T-cell (primary cell): ENCODE data around the gene MCF2L. TPM values are rescaled to one million over a fixed set of nuclear protein-coding genes. Genes with fewer than 3 reads are reported as not detected.

ENCODE experiments used
- ATAC-seq, 4 experiments: fragments of 200-7000 bp in 3 of 4; fragments of 150-1000 bp in 1 of 4; cut with Tn5 transposase; replicated peaks in 1 of 4; 1 replicate in 3 of 4; 2 replicates in 1 of 4; pipeline ENCODE4 v1.10.0; 2021; ENCODE audit warnings: moderate library complexity in 3 of 4, mild to moderate bottlenecking in 2 of 4, moderate number of reproducible peaks in 1 of 4
- CTCF ChIA-PET, 2 donors: fragments of 300-600 bp; sonication (Branson Sonifier 250); formaldehyde crosslinking; loops; one replicate each; lab custom pipeline; 2022; ENCODE audit warnings: antibody characterized with exemption in 2 of 2; lab: Charles Lee
- POLR2A ChIA-PET, 2 donors: fragments of 300-600 bp; sonication (Branson Sonifier 250); formaldehyde crosslinking; loops; one replicate each; lab custom pipeline; 2022; ENCODE audit warnings: antibody characterized with exemption in 2 of 2; lab: Charles Lee
- DNase-seq, 35 experiments: peaks; one replicate each; pipeline versions ENCODE4 v3.0.0 to v3.0.0-alpha.2; 2013 to 2023
- H3K27ac ChIP-seq: one replicate; pipeline ENCODE4 v1.5.1; 2013; ENCODE audit warnings: low read length
- H3K27me3 ChIP-seq, 2 experiments: replicated peaks in 1 of 2; 1 replicate in 1 of 2; 2 replicates in 1 of 2; pipeline versions ENCODE4 v1.6.1 to v1.7.0; 2013; ENCODE audit warnings: low read length in 1 of 2, mixed read lengths in 1 of 2; ENCODE audit not compliant: control insufficient read depth in 2 of 2, insufficient read depth in 2 of 2; ENCODE audit errors: extremely low read depth in 1 of 2
- H3K36me3 ChIP-seq, 2 donors: 1 replicate in 1 of 2; 2 replicates in 1 of 2; pipeline versions ENCODE4 v1.6.1 to v1.7.0; 2013; ENCODE audit warnings: low read length in 1 of 2; ENCODE audit not compliant: control insufficient read depth in 2 of 2, insufficient read depth in 1 of 2; ENCODE audit errors: extremely low read depth in 1 of 2
- H3K4me1 ChIP-seq, 2 experiments: 1 replicate in 1 of 2; 2 replicates in 1 of 2; pipeline versions ENCODE4 v1.6.1 to v1.7.0; 2013; ENCODE audit warnings: low read length in 2 of 2, mixed read lengths in 1 of 2; ENCODE audit not compliant: insufficient read depth in 2 of 2, control insufficient read depth in 1 of 2; ENCODE audit errors: extremely low read depth in 1 of 2
- H3K4me3 ChIP-seq, 2 donors: 1 replicate in 1 of 2; 2 replicates in 1 of 2; pipeline versions ENCODE4 v1.5.1 to v1.7.0; 2013; ENCODE audit warnings: mild to moderate bottlenecking in 2 of 2, low read length in 1 of 2, moderate library complexity in 1 of 2; ENCODE audit not compliant: control insufficient read depth in 1 of 2; ENCODE audit errors: extremely low read depth in 1 of 2
- H3K9me3 ChIP-seq: 2 replicates; pipeline ENCODE4 v1.7.0; 2013
- H3K27ac Mint-ChIP-seq, 2 donors: one replicate each; pipeline ENCODE4 v1.8.0; 2020 to 2021; ENCODE audit warnings: mild to moderate bottlenecking in 2 of 2, mixed read lengths in 2 of 2
- H3K27me3 Mint-ChIP-seq, 2 donors: one replicate each; pipeline ENCODE4 v1.8.0; 2021 to 2022; ENCODE audit warnings: mixed read lengths in 2 of 2
- H3K36me3 Mint-ChIP-seq: one replicate; pipeline ENCODE4 v1.8.0; 2021; ENCODE audit warnings: mixed read lengths
- H3K4me1 Mint-ChIP-seq, 3 donors: one replicate each; pipeline ENCODE4 v1.8.0; 2020 to 2022; ENCODE audit warnings: mixed read lengths in 3 of 3, mild to moderate bottlenecking in 1 of 3
- H3K4me3 Mint-ChIP-seq, 3 donors: one replicate each; pipeline ENCODE4 v1.8.0; 2020 to 2022; ENCODE audit warnings: mild to moderate bottlenecking in 3 of 3, mixed read lengths in 3 of 3, moderate library complexity in 3 of 3
- H3K9me3 Mint-ChIP-seq, 3 donors: one replicate each; pipeline ENCODE4 v1.8.0; 2020 to 2022; ENCODE audit warnings: mixed read lengths in 3 of 3
- WGBS: methylation state at CpG from one replicate; pipeline ENCODE4 v1.1.5; 2013; ENCODE audit warnings: missing lambda C conversion rate; ENCODE audit not compliant: insufficient coverage; 5-methylcytosine and 5-hydroxymethylcytosine counted together
- total RNA-seq, 35 experiments: library from RNA in 6 of 35; stranded (reverse) in 6 of 35; fragments of 120-200 nt in 1 of 35; gene quantifications; one replicate each; pipeline versions ENCODE4 v1.2.1 to v1.2.4 and lab custom pipeline; 2013 to 2026

The MCF2L gene
- total RNA-seq, 5 donors from 2014 or later (not counting 1 experiment from before 2014, with no cell fraction given): 18.2 to 30.0 (median 24.7) TPM

DNA sequence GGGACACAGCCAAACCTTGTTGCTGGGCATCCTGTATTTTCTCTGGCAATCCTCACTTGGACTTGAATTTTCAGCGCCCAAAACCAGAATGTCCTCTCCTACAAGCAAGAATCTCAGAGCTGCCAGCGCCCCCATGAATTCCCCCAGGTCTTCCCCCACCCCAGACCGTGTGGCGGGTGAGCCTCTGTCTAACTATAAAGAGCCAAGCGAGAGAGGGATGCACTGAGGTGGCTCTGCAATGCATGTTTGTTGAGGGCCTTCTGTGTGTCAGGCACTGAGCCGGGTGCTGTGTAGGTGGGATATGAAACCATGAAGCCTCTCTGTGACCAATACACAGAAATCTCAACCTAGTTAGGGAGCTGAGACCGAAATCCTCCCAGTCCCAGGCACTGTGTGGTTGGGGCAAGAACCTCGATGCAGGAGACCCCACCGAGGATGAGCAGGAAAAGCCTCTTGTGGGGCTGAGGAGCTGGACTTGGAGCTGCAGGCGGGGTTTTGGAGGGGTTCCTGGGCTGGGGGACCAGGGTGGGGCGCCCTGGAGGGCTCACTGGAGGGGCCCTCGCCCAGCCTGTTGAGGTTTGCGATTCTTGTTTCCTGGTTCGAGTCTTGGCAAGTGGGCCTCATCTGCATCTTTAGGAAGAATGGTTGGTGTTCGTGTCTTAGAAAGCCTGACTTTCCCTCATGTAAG is 177.0 kb downstream of the MCF2L start:
- Histone ChIP-seq H3K4me3 (no peak overlapping the region), H3K9me3 (no peaks in the 10 kb centered on the region), H3K4me1 (no peaks in the 10 kb centered on the region), H3K36me3 (no peaks in the 10 kb centered on the region), H3K27ac (no peak overlapping the region), H3K27me3 (peaks cover 0 to 34% of the 10 kb centered on the region in 2 experiments)
- POLR2A ChIA-PET: no interaction called here
- WGBS: 81% methylated on average over 9 of the region's 15 CpGs
- DNase-seq: no peak
- H3K27me3 Mint-ChIP-seq: peaks cover 0 to 8% of the 10 kb centered on the region in 2 donors
- CTCF ChIA-PET: no interaction called here
- H3K4me3 Mint-ChIP-seq: no peak overlapping the region
- peaks cover 0 to under 1% (median 0%) of the 10 kb centered on the region in 3 donors for H3K4me1 Mint-ChIP-seq
- H3K36me3 Mint-ChIP-seq: no peaks in the 10 kb centered on the region
- no peak overlapping the region for H3K27ac Mint-ChIP-seq
- no peaks in the 10 kb centered on the region for H3K9me3 Mint-ChIP-seq
- no peak for ATAC-seq

DNA sequence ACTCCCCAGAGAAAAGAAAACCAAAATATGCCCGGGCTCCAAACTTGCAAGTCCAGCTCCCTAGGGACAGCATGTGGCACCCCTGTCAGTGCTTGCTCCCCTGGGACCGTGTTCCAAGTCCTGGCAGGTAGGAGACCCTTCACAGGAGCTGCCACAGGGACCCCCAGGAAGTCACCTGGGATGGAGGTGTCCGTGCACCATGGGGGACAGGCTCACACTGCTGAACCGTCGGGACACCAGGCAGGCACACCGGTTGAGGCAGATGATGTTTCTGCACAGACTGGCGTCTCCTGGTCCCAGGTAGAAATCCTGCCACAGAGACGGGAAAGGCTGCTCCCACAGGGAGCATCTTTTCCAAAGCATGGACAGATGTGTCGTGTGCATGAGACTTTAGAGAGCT is 177.7 kb downstream of the MCF2L start:
- ChIA-PET POLR2A (no interaction called here), CTCF (no interaction called here)
- no peak for ATAC-seq
- Mint-ChIP-seq H3K27me3 (peaks cover 0 to 8% of the 10 kb centered on the region in 2 donors), H3K4me3 (no peak overlapping the region), H3K27ac (no peak overlapping the region), H3K4me1 (peaks cover 0 to 3% (median under 1%) of the 10 kb centered on the region in 3 donors), H3K36me3 (no peaks in the 10 kb centered on the region), H3K9me3 (no peaks in the 10 kb centered on the region)
- no peaks in the 10 kb centered on the region for H3K9me3 ChIP-seq
- peaks cover 0 to 2% of the 10 kb centered on the region in 2 experiments for H3K4me1 ChIP-seq
- 75% methylated on average over 7 of the region's 9 CpGs for WGBS
- no peak overlapping the region for H3K27ac ChIP-seq
- no peak for DNase-seq
- peaks cover 0 to 40% of the 10 kb centered on the region in 2 experiments for H3K27me3 ChIP-seq
- H3K36me3 ChIP-seq: no peaks in the 10 kb centered on the region
- H3K4me3 ChIP-seq: no peak overlapping the region

DNA sequence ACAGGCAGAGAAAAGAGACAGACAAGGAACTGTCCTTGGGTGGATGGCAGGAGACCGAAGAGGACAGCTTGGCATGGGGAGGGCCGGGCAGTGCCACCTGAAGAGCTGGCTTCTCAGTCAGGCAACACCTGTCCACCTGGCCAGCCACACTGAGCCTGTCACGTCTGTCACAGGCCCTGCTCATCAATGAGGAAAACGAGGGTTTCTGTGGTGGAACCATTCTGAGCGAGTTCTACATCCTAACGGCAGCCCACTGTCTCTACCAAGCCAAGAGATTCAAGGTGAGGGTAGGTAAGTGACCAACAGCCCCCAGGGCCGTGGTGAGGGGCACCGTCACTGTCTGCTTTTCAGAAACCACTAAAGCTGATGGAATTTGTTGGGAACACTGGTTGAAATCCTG is 178.2 kb downstream of the MCF2L start:
- no peak for DNase-seq
- 63% methylated on average over 6 of the region's 8 CpGs for WGBS
- Mint-ChIP-seq H3K36me3 (no peaks in the 10 kb centered on the region), H3K9me3 (no peaks in the 10 kb centered on the region), H3K27me3 (peaks cover 0 to 8% of the 10 kb centered on the region in 2 donors), H3K4me1 (peaks cover 3 to 5% (median 5%) of the 10 kb centered on the region in 3 donors), H3K4me3 (no peak overlapping the region), H3K27ac (no peak overlapping the region)
- H3K9me3 ChIP-seq: no peaks in the 10 kb centered on the region
- ChIA-PET CTCF (no interaction called here), POLR2A (no interaction called here)
- no peaks in the 10 kb centered on the region for H3K36me3 ChIP-seq
- H3K4me3 ChIP-seq: no peak overlapping the region
- H3K27ac ChIP-seq: no peak overlapping the region
- peaks cover 2 to 7% of the 10 kb centered on the region in 2 experiments for H3K4me1 ChIP-seq
- ATAC-seq: no peak
- peaks cover 2 to 44% of the 10 kb centered on the region in 2 experiments for H3K27me3 ChIP-seq

DNA sequence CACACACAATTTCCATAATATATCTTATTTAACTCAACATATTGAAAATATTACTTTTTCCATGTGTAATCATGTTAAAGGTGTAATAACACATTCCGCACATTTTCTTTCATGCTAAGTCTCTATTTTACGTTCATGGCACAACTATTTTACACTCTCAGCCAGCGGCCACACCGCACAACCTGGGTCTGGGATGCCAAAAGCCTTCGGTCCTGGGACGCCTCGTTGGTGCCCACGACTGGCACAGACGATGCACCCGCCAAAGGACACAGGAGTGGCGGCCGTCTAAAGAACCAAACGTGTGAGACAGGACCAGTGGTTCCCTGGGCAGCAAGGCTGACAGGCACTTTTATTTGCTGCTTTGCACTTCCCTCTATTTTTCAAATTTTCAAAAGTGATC is 179.4 kb downstream of the MCF2L start:
- no peaks in the 10 kb centered on the region for H3K36me3 Mint-ChIP-seq
- H3K27me3 Mint-ChIP-seq: peaks cover 0 to 8% of the 10 kb centered on the region in 2 donors
- no peaks in the 10 kb centered on the region for H3K9me3 Mint-ChIP-seq
- 99% methylated on average over 10 of the region's 13 CpGs for WGBS
- Histone ChIP-seq H3K27ac (no peak overlapping the region), H3K4me3 (no peak overlapping the region), H3K36me3 (no peaks in the 10 kb centered on the region), H3K9me3 (no peaks in the 10 kb centered on the region), H3K27me3 (peaks cover 2 to 45% of the 10 kb centered on the region in 2 experiments), H3K4me1 (peaks cover 13 to 19% of the 10 kb centered on the region in 2 experiments)
- H3K4me3 Mint-ChIP-seq: no peak overlapping the region
- no peak overlapping the region for H3K27ac Mint-ChIP-seq
- no peak for DNase-seq
- ChIA-PET POLR2A (no interaction called here), CTCF (interaction anchor here in 1 of 2 donors (0.8 kb wide), 1 partner anchor 62 kb away, joined by 4 read pairs; no protein-coding TSS in a partner anchor)
- peaks cover 12 to 13% (median 13%) of the 10 kb centered on the region in 3 donors for H3K4me1 Mint-ChIP-seq
- ATAC-seq: no peak

DNA sequence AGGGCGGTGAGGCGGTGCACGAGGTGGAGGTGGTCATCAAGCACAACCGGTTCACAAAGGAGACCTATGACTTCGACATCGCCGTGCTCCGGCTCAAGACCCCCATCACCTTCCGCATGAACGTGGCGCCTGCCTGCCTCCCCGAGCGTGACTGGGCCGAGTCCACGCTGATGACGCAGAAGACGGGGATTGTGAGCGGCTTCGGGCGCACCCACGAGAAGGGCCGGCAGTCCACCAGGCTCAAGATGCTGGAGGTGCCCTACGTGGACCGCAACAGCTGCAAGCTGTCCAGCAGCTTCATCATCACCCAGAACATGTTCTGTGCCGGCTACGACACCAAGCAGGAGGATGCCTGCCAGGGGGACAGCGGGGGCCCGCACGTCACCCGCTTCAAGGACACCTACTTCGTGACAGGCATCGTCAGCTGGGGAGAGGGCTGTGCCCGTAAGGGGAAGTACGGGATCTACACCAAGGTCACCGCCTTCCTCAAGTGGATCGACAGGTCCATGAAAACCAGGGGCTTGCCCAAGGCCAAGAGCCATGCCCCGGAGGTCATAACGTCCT is 180.0 kb downstream of the MCF2L start:
- H3K4me1 Mint-ChIP-seq: peaks cover 13 to 17% (median 16%) of the 10 kb centered on the region in 3 donors
- H3K4me3 ChIP-seq: no peak overlapping the region
- peaks cover 15 to 22% of the 10 kb centered on the region in 2 experiments for H3K4me1 ChIP-seq
- no peak overlapping the region for H3K27ac Mint-ChIP-seq
- H3K27me3 Mint-ChIP-seq: peaks cover 0 to 8% of the 10 kb centered on the region in 2 donors
- 94% methylated on average over 35 of the region's 38 CpGs for WGBS
- no peaks in the 10 kb centered on the region for H3K36me3 Mint-ChIP-seq
- POLR2A ChIA-PET: no interaction called here
- DNase-seq: no peak
- no peak for ATAC-seq
- no peaks in the 10 kb centered on the region for H3K9me3 ChIP-seq
- no peak overlapping the region for H3K4me3 Mint-ChIP-seq
- H3K36me3 ChIP-seq: no peaks in the 10 kb centered on the region
- no peaks in the 10 kb centered on the region for H3K9me3 Mint-ChIP-seq
- peaks cover 2 to 39% of the 10 kb centered on the region in 2 experiments for H3K27me3 ChIP-seq
- CTCF ChIA-PET: no interaction called here
- H3K27ac ChIP-seq: no peak overlapping the region
